GM21515 (cell line): Measurements from ENCODE around the gene ZNF626.
"Not testable (repeated sequence)": the region's sequence is repeated elsewhere in the genome, so short reads cannot be mapped to it uniquely, and the experiment has no call there.

Source experiments
- ATAC-seq: cut with Tn5 transposase; IDR thresholded peaks from one replicate; pipeline ENCODE4 v1.9.1; 2021; ENCODE audit not compliant: unreplicated experiment

ZNF626 gene

DNA sequence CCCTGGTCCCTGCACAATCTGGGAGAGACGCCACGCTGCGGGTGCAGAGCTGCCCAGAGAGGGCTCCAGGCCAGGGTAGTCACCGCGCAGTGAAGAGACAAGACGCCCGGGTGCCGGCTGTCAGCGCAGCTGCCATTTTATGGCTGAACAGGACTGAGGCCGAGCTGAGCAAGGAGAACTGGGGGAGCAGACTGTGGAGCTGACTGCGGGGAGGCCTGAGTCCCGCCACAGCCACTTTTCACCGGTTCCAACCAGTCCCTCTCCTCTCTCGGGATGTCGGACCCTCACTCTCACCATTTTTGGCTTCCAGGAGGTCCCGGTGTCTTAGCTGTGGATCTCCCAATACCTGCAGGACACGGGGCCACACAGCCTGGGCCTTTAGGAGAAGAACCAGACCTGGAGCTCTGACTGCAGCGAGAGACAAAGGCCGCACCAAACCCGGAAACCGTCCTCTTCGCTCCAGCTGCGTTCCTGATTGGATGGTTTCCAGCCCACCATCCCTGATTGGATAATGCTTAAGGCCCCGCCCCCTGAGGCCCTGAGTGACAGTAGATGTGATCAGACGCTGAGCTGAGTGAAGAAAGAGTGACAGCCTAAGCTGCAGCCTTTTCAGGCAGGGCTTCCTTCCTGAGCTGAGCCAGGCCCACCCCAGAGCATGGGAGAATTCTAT is at the start of gene ZNF626:
ZNF626 (minus strand) TSS at position 422 of the 670 bp plus-strand sequence; CDS start at position 297, 125 bp downstream.
- peak; percentile 81 for ATAC-seq

DNA sequence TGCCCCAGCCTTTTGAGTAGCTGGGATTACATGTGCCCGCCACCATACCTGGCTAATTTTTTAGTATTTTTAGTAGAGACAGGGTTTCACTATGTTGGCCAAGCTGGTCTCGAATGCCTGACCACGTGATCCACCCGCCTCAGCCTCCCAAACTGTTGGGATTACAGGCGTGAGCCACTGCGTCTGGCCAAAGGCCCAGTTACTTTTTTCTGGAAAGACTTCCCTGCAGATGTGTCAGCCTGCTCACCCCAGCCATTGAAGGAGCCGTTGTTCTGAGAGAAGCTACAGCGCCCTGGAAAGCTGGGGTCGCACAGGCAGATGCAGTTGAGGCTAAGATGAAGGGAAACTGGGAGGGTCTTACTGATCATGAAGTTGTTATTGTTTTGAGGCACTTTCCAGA is 7.9 kb upstream of the ZNF626 start:
- ATAC-seq: no peak

DNA sequence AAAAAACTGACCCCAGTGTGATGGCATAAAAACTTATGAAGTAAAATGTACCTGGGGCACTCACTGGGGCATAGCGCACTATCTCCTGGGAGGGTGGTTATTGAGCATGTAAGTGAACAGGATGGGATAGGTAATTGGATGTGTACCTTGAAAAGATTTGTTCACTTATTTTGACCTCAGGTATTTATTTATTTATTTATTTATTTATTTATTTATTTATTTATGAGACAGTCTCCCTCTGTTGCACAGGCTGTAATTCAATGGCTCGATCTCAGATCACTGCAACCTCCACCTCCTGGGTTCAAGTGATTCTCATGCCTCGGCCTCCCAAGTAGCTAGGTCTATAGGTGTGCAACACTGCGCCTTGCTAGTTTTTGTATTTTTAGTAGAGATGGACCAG is 5.9 kb upstream of the ZNF626 start:
- ATAC-seq: no peak

DNA sequence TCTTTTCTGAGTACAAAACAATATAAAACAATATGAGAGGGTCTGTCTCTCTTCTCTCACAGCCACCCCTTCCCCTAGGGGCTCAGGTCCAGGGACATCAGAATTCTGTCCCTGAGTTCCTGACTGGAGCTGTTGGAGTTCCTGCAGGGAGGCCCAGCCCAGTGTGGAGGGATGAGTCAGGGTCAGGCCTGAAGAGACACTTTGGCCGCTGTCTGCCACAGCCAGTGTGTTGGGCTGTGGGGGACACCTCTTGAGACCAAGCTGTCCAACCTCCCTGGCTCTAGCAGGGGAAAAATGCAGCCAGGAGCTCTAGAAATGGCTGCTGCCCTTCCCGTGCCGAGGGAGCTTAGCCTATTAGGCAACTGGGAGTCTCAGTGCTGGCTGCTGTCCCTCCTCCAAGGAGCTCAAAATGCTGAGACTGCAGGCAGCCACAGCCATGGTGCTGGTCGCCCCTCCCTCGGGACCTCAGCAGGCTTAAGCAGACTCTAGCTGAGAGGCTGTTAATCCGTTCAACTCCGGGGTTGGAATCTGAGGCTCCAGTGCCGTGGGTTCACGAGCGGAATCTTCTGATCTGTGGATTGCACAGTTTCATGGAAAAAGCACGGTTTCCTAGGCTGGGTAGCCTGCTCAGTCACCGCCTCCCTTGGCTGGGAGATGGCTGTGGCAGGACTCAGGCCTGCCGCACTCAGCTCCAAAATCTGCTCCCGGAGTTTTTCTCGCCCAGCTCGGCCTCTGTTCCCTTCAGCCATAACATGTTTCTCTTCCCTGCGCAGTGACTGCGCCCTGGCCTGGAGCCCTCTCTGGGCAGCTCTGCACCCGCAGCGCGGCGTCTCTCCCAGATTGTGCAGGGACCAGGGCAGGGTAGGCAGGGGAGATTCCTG is 3.8 kb upstream of the ZNF626 start:
- ATAC-seq: no peak

DNA sequence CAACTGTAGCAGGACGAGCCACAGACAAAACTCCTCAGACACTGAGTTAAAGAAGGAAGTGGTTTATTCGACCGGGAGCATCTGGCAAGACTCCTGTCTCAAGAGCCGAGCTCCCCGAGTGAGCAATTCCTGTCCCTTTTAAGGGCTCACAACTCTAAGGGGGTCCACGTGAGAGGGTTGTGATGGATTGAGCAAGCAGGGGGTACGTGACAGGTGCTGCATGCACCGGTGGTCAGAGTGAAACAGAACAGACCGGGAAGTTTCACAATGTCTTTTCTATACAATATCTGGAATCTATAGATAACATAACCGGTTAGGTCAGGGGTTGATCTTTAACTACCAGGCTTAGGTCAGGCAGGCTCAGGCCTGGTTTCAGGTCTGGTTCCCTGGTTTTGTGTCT is 3.1 kb upstream of the ZNF626 start:
- ATAC-seq: not testable (repeated sequence)

DNA sequence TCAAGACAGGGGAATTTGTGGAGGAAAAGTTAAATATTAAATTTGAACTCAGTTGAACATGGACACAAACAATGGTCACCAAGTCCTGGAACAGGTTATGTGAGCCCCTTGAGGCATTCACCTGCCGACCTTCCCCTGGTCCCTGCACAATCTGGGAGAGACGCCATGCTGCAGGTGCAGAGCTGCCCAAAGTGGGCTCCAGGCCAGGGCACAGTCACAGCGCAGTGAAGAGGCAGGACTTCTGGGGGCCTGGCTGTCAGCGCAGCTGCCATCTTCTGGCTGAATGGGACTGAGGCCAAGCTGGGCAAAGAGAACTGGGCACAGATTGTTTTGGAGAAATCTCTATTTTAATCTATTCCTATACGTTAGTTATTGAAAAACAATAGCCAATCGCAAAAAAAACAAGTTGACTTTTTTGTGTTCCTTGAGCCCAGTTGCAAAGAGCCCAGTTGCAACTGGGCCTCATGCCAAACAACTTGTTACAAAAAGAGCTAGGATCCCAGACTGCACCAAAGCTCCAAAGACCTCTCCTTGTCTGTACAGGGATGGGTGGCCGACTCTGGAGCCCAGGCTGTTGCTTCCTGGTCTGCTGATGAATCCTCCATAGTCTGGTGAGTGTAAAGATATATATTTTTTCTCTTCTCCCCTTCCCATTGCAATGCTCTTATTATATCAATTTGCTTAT is 1.2 kb upstream of the ZNF626 start:
- no peak for ATAC-seq

DNA sequence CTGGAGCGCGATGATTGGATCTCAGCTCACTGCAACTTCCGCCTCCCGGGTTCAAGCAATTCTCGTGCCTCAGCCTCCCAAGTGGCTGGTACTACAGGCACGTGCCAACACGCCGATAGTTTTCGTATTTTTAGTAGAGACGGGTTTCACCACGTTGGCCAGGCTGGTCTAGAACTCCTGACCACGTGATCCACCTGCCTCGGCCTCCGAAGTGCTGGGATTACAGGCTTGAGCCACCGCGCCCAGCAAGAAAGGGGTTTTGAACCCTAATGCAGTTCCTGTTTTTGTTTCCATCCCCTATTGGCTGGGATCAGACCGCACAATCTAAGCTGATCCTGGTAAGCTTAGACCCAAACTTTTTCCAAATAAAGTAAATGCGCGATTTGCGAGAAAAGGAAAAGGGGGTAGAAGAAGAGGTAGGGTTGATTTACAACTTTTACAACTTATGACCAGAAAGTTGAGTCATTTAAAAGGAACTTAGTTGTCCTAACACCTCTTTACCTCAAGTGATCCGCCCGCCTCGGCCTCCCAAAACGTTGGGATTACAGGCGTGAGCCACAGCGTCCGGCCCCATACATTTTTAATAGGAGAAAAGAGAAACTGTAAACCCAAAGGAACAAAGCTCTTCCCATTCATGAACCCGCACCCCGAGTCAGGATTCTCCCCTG is 764 bp downstream of the ZNF626 start:
- no peak for ATAC-seq

DNA sequence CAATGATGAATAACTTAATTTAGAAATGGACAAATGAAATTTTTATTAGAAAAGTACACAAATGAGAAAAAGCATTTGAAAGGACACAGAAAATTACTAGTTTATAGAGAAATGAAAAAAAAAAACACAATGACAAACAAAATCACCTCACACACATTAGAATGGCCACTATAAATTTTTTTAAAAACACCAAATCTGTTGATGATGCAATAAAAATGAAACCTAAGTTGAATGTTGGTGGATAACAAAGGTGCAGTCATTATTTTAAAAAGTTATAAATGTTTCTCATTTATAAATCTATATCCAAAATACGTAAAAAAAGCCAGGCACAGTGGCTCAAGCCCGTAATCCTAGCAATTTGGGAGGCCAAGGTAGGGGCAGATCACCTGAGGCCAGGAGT is 20.8 kb downstream of the ZNF626 start:
- no peak for ATAC-seq

DNA sequence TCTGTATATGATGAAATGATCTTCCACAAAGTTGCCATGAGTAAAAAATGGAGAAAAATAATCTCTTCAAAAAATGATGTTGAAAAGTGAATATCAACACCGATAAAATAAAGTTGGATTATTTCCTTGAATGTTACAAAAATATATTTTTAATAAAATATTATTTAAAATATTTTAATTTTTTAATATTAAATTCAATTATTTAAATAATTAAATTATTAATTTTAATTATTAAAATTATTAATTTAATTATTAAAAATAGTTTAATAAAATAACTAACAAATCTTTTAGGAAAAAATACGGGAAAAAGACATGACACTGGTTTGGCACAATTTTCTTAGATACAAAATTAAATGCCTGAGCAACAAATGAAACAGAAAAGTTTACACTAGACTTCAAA is 21.3 kb downstream of the ZNF626 start:
- ATAC-seq: no peak

DNA sequence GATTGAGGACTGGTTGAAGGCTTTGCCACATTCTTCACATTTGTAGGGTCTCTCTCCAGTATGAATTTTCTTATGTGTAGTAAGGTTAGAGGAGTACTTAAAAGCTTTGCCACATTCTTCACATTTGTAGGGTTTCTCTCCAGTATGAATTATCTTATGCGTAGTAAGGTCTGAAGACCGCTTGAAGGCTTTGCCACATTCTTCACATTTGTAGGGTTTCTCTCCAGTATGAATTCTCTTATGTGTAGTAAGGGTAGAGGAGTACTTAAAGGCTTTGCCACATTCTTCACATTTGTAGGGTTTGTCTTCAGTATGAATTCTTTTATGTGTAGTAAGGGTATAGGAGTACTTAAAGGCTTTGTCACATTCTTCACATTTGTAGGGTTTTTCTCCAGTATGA is 36.8 kb downstream of the ZNF626 start:
- not testable (repeated sequence) for ATAC-seq

DNA sequence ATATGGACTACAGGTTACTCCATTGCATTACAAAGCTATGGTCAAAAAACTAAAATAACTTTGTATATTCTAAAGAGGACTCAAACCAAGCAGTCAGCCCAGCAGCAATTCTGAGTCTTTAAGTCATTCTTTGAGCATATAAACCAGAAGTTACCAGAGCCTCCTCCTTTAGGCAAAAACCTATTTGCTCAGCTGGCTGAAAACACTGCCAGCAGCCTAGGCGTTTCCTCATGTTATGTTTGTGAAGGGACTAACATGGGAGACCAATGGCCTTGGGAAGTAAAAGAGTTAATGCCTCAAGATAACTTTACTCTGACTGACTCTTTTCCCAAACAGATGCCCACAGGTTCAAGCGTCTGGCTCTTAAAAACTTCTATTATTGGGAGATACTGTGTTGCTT is 45.3 kb downstream of the ZNF626 start:
- ATAC-seq: no peak

DNA sequence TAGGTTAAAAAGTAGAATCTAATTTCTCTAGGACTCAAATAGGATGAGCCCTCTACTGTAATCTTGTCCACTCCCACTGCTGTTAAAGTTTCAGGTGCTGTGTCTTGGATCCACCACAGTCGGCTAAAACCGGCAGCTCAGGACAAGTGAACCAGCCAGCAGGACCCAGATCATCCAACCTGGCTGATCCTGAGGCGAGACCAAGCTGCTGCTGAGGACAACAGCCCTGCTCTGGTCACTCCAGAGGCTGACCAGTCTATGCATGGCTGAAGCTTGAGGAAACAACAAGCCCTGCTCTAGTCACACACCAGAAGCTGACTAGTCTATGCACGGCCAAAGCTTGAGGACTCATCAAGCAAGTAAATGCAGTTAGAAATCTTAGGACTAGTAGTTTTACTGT is 46.4 kb downstream of the ZNF626 start:
- ATAC-seq: not testable (repeated sequence)

DNA sequence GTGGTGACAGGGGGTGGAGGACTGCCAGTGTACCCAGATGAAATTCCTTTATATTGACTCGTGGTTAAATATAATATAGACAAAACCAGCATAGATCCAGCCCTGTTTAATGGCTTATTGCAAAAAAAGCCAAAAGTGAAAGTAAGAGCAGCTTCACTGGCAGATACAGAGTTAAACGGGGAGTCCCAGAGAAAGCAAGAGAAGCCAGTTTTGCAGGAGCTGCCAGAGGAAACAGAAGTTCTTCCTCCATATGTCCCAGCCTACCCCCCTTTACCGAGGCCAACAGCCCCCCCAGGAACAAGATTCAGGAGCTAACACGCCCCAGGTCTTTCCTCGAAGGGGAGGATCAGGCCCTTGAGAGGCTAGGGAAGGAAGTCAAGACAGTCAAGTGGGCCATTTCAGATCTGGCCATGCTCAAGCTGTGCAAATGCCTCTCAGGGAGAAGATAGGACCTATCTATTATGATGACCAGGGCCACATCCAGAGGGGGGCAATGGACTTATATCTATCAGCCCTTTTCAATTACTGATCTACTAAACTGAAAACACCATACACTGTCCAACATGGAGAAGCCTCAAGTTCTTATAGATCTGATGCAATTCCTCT is 48.6 kb downstream of the ZNF626 start:
- ATAC-seq: no peak

DNA sequence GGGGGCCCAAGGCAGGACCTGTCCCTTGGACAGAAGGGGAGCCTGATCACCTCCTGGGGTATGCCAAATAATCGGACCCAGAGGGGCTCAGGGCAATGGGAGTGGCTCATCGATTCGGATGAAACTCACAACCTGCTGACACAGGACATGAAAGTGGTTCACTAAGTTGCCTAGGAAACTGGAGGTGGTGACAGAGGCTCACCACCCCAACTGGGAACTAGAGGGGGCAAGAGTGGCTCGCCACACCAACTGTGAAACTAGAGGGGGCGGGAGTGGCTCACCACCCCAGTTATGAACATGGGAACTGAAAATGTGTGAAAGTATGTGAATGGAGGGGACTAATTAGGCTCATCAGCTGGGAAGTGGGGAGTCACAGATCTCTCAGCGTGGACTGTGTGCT is 49.5 kb downstream of the ZNF626 start:
- no peak for ATAC-seq

DNA sequence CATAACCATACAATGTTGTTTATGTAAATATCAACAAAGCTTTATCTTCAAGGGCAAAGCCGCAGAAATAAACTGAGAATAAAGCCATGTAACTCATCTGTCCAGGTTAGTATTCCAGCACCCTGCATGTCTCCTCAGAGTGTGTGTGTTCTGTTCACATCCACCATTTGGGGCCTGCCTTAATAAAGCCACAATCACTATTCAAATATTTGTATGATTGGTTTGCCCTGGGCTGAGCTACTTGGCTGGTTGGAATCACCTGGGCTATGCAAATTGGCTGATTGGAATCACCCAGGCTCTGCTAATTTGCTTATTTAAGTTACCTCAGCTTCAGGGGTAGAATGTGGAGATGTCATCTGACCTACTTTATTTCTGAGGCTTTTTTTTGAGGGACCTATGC is 53.4 kb downstream of the ZNF626 start:
- no peak for ATAC-seq
